Neural cell (in vitro differentiated cells): ENCODE data around the gene HPGD. TPM values are rescaled to one million over a fixed set of nuclear protein-coding genes. Genes with fewer than 3 reads are reported as not detected.

ENCODE experiments used
- H2AFZ ChIP-seq: fragments of 200-600, 300-800 bp; sonication (generic), shearing (Covaris generic); 2 replicates; pipeline ENCODE4 v1.6.0; 2014; ENCODE audit warnings: low read depth, mild to moderate bottlenecking, antibody characterized with exemption, low read length, moderate library complexity
- H3F3A ChIP-seq: fragments of 200-600 bp; shearing (Covaris generic); 2 replicates; pipeline ENCODE4 v1.6.1; 2016; ENCODE audit warnings: mild to moderate bottlenecking, moderate library complexity, mixed read lengths, antibody characterized with exemption, low read length; ENCODE audit not compliant: insufficient read depth, poor library complexity, severe bottlenecking
- H3K27ac ChIP-seq: fragments of 200-600, 300-800 bp; sonication (generic), shearing (Covaris generic); 2 replicates; pipeline ENCODE4 v1.5.1; 2014; ENCODE audit warnings: mild to moderate bottlenecking, low read length, moderate library complexity
- H3K27me3 ChIP-seq: fragments of 300-800, 200-600 bp; sonication (generic), shearing (Covaris generic); 2 replicates; pipeline ENCODE4 v1.6.0; 2014; ENCODE audit warnings: mild to moderate bottlenecking, low read depth, low read length, moderate library complexity; ENCODE audit not compliant: insufficient read depth
- H3K36me3 ChIP-seq: fragments of 300-800, 200-600 bp; sonication (generic), shearing (Covaris generic); 2 replicates; pipeline ENCODE4 v1.5.1; 2014; ENCODE audit warnings: mild to moderate bottlenecking, antibody characterized with exemption, low read length, moderate library complexity; ENCODE audit not compliant: insufficient read depth
- H3K4me2 ChIP-seq: fragments of 300-800, 200-600 bp; sonication (generic), shearing (Covaris generic); 2 replicates; pipeline ENCODE4 v1.6.0; 2014; ENCODE audit warnings: mild to moderate bottlenecking, low read length
- H3K4me3 ChIP-seq: fragments of 300-800, 200-600 bp; sonication (generic), shearing (Covaris generic); 2 replicates; pipeline ENCODE4 v1.5.1; 2014; ENCODE audit warnings: mild to moderate bottlenecking, low read length, moderate library complexity
- H3K79me2 ChIP-seq: fragments of 200-600 bp; shearing (Covaris generic); replicated peaks from 2 replicates; pipeline ENCODE4 v1.6.0; 2014; ENCODE audit warnings: mild to moderate bottlenecking, low read length, moderate library complexity; ENCODE audit not compliant: insufficient read depth
- H3K9ac ChIP-seq: fragments of 300-800, 200-600 bp; sonication (generic), shearing (Covaris generic); 2 replicates; pipeline ENCODE4 v1.6.1; 2016; ENCODE audit warnings: mild to moderate bottlenecking, low read length, mixed read lengths
- H3K9me2 ChIP-seq: fragments of 200-600 bp; shearing (Covaris generic); 2 replicates; pipeline ENCODE4 v1.6.1; 2016; ENCODE audit warnings: mild to moderate bottlenecking, low read length, mixed read lengths; ENCODE audit not compliant: insufficient read depth
- H3K9me3 ChIP-seq: fragments of 200-600, 300-800 bp; sonication (generic), shearing (Covaris generic); 2 replicates; pipeline ENCODE4 v1.6.1; 2016; ENCODE audit warnings: mild to moderate bottlenecking, mixed run types, low read length, moderate library complexity, mixed read lengths
- H4K20me1 ChIP-seq: fragments of 200-600 bp; shearing (Covaris generic); 2 replicates; pipeline ENCODE4 v1.6.1; 2016; ENCODE audit warnings: mild to moderate bottlenecking, mixed run types; ENCODE audit not compliant: insufficient read depth
- EP300 ChIP-seq: fragments of 450-650 bp; conservative IDR thresholded peaks from 2 replicates; pipeline ENCODE4 v1.6.1; 2014; ENCODE audit warnings: antibody characterized with exemption, mild to moderate bottlenecking, moderate library complexity; ENCODE audit not compliant: poor library complexity, severe bottlenecking
- EZH2 ChIP-seq: fragments of 200-600, 300-800 bp; shearing (Covaris generic), sonication (generic); IDR thresholded peaks from 2 replicates; pipeline ENCODE4 v1.6.1; 2014; ENCODE audit warnings: antibody characterized with exemption, low read length, borderline replicate concordance, mild to moderate bottlenecking; ENCODE audit not compliant: insufficient read depth, poor library complexity, severe bottlenecking
- MXI1 ChIP-seq: fragments of 450-650 bp; conservative IDR thresholded peaks from 2 replicates; pipeline ENCODE4 v1.6.1; 2014; ENCODE audit warnings: antibody characterized with exemption, mild to moderate bottlenecking; ENCODE audit not compliant: poor library complexity, severe bottlenecking
- POLR2AphosphoS5 ChIP-seq: IDR thresholded peaks from 2 replicates; pipeline ENCODE4 v1.6.1; 2012
- REST ChIP-seq: IDR thresholded peaks from 2 replicates; pipeline ENCODE4 v1.6.1; 2012; ENCODE audit warnings: borderline replicate concordance
- SMC3 ChIP-seq: fragments of 450-650 bp; conservative IDR thresholded peaks from 2 replicates; pipeline ENCODE4 v1.6.1; 2014; ENCODE audit warnings: antibody characterized with exemption, mild to moderate bottlenecking, moderate library complexity; ENCODE audit not compliant: poor library complexity
- TAF1 ChIP-seq: IDR thresholded peaks from 2 replicates; pipeline ENCODE4 v1.6.1; 2012; ENCODE audit warnings: low read depth
- polyA plus RNA-seq: library from polyadenylated mRNA; depleted of rRNA; stranded (reverse); fragments of >200 nt; gene quantifications from 2 replicates; pipeline ENCODE4 v1.2.3, GENCODE V29; 2014

HPGD gene
- polyA plus RNA-seq, 1 donor from 2014 or later: 23.7 TPM

GRCh38 chr4:174517502-174518445, 4.5 kb downstream of the HPGD start:
- no peaks in the 10 kb centered on the region for H3K36me3 ChIP-seq
- H4K20me1 ChIP-seq: no peaks in the 10 kb centered on the region
- H2AFZ ChIP-seq: no peak overlapping the region

GRCh38 chr4:174516794-174517193, 5.5 kb downstream of the HPGD start:
- Histone ChIP-seq H3K9ac (no peak overlapping the region), H3K4me3 (no peak overlapping the region), H3K79me2 (peaks cover 2% of the 10 kb centered on the region), H3K4me2 (no peak overlapping the region), H3K36me3 (no peaks in the 10 kb centered on the region), H2AFZ (no peak overlapping the region), H3F3A (no peaks in the 10 kb centered on the region), H3K9me3 (no peaks in the 10 kb centered on the region), H3K9me2 (no peaks in the 10 kb centered on the region), H4K20me1 (no peaks in the 10 kb centered on the region), H3K27ac (no peak overlapping the region), H3K27me3 (peaks cover 8% of the 10 kb centered on the region)
- TF ChIP-seq EZH2 (no peak), POLR2AphosphoS5 (no peak), MXI1 (no peak), EP300 (no peak), REST (no peak), TAF1 (no peak), SMC3 (no peak)

More at GRCh38 chr4:174517502-174518445, 4.5 kb downstream of the HPGD start:
- TF ChIP-seq TAF1 (no peak), EP300 (no peak), SMC3 (no peak), POLR2AphosphoS5 (no peak), REST (no peak), MXI1 (no peak), EZH2 (no peak)
- Histone ChIP-seq H3K4me3 (no peak overlapping the region), H3K27me3 (peaks cover 16% of the 10 kb centered on the region), H3F3A (no peaks in the 10 kb centered on the region), H3K4me2 (no peak overlapping the region), H3K27ac (no peak overlapping the region), H3K9ac (no peak overlapping the region), H3K9me3 (no peaks in the 10 kb centered on the region), H3K79me2 (peaks cover 2% of the 10 kb centered on the region), H3K9me2 (no peaks in the 10 kb centered on the region)
